HG03280 (cell line): Measurements from ENCODE around the gene TMC2.
"Not testable (repeated sequence)": the region's sequence is repeated elsewhere in the genome, so short reads cannot be mapped to it uniquely, and the experiment has no call there.

Source experiments
- ATAC-seq: cut with Tn5 transposase; IDR thresholded peaks from one replicate; pipeline ENCODE4 v1.9.1; 2021; ENCODE audit warnings: mild to moderate bottlenecking, moderate library complexity; ENCODE audit not compliant: unreplicated experiment

The TMC2 gene, protein sequence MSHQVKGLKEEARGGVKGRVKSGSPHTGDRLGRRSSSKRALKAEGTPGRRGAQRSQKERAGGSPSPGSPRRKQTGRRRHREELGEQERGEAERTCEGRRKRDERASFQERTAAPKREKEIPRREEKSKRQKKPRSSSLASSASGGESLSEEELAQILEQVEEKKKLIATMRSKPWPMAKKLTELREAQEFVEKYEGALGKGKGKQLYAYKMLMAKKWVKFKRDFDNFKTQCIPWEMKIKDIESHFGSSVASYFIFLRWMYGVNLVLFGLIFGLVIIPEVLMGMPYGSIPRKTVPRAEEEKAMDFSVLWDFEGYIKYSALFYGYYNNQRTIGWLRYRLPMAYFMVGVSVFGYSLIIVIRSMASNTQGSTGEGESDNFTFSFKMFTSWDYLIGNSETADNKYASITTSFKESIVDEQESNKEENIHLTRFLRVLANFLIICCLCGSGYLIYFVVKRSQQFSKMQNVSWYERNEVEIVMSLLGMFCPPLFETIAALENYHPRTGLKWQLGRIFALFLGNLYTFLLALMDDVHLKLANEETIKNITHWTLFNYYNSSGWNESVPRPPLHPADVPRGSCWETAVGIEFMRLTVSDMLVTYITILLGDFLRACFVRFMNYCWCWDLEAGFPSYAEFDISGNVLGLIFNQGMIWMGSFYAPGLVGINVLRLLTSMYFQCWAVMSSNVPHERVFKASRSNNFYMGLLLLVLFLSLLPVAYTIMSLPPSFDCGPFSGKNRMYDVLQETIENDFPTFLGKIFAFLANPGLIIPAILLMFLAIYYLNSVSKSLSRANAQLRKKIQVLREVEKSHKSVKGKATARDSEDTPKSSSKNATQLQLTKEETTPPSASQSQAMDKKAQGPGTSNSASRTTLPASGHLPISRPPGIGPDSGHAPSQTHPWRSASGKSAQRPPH

DNA sequence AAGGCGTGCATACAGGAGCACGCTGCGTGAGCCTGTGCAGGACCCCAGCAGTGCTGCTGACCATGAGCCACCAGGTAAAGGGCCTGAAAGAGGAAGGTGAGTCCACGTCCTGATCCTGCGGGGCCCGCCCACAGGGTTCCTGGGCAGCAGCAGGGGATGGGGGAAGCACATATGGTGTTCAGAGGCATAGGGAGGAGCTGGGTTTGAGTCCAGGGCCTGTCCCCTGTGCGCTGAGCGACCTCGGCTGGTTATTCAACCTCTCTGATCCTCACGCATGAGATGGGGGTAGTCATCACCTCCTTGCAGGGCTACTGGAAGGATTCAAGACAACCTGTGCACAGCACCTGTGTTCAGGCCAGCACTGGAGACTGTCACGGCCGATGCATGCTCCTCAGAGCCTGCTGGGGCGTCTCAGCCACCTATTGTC lies at the start of gene TMC2:
TMC2 (plus strand) TSS at position 14 of the 427 bp plus-strand sequence; CDS start at position 63, 49 bp downstream.
- ATAC-seq, result no peak

DNA sequence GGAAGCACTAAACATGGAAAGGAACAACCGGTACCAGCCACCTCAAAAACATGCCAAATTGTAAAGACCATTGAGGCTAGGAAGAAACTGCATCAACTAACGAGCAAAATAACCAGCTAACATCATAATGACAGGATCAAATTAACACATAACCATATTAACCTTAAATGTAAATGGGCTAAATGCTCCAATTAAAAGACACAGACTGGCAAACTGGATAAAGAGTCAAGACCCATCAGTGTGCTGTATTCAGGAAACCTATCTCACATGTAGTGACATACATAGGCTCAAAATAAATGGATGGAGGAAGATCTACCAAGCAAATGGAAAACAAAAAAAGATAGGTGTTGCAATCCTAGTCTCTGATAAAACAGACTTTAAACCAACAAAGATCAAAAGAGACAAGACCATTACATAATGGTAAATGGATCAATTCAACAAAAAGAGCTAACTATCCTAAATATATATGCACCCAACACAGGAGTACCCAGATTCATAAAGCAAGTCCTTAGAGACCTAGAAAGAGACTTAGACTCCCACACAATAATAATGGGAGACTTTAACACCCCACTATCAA lies 33.5 kb upstream of the TMC2 start:
- ATAC-seq, result not testable (repeated sequence)

DNA sequence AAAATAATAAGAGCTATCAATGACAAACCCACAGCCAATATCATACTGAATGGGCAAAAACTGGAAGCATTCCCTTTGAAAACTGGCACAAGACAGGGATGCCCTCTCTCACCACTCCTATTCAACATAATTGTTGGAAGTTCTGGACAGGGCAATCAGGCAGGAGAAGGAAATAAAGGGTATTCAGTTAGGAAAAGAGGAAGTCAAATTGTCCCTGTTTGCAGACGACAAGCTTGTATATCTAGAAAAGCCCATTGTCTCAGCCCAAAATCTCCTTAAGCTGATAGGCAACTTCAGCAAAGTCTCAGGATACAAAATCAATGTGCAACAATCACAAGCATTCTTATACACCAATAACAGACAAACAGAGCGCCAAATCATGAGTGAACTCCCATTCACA lies 31.6 kb upstream of the TMC2 start:
- ATAC-seq, result not testable (repeated sequence)

DNA sequence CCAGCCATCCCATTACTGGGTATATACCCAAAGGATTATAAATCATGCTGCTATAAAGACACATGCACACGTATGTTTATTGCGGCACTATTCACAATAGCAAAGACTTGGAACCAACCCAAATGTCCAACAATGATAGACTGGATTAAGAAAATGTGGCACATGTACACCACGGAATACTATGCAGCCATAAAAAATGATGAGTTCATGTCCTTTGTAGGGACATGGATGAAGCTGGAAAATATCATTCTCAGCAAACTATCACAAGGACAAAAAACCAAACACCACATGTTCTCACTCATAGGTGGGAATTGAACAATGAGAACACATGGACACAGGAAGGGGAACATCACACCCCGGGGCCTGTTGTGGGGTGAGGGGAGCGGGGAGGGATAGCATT lies 29.9 kb upstream of the TMC2 start:
- not testable (repeated sequence) for ATAC-seq

DNA sequence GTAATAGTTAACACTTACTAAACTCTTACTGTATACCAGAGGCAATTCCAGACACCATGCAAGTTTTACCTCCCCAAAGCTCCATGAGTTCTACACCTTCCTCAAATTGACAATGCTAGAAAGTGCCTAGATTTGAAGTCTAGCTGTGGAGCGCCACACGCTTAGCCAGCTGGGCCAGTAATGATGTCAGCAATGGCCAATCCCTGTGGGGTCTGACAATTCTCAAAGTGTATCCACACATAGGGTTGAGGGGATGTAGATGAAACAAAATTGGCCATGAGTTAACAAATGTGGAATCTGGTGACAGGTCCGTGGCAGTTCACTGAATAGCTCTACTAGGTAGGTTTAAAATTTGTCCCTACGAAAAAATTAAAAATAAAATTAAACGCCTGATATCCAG lies 28.9 kb upstream of the TMC2 start:
- no peak for ATAC-seq

DNA sequence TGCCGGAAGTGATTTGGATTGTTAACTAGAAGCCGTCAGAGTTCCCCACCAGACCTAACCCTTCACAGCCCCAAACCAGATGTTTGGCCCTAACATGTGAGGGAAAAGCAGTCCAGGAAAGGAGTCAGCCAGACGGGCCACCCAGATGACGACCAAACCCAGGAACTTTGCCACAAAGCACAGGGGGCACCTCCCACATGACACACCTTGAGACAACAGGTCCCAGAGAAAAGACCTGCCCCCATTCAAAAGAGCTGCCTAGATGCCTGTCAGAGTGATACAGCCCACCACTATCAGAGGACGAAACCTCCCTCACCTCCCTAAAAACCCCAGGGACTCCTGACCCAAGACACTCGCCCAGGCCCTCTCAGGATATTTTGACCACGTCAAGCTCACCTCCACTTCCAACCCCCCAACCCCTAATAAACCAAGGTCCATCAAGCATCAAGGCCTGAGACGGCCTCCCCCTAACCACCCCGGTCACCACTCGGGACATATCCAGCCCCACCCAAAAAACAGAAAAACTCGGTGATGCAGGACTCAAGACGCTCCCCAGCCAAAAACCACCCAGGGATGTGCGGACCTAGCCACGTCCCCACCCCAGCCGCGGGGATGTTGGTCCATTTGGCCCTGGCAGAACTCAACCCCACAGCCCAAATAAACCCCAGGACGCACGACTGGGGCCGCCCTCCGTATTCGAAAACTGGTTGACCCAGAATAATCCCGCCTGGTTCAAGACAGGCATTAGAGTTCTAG lies 28.3 kb upstream of the TMC2 start:
- ATAC-seq, result no peak

DNA sequence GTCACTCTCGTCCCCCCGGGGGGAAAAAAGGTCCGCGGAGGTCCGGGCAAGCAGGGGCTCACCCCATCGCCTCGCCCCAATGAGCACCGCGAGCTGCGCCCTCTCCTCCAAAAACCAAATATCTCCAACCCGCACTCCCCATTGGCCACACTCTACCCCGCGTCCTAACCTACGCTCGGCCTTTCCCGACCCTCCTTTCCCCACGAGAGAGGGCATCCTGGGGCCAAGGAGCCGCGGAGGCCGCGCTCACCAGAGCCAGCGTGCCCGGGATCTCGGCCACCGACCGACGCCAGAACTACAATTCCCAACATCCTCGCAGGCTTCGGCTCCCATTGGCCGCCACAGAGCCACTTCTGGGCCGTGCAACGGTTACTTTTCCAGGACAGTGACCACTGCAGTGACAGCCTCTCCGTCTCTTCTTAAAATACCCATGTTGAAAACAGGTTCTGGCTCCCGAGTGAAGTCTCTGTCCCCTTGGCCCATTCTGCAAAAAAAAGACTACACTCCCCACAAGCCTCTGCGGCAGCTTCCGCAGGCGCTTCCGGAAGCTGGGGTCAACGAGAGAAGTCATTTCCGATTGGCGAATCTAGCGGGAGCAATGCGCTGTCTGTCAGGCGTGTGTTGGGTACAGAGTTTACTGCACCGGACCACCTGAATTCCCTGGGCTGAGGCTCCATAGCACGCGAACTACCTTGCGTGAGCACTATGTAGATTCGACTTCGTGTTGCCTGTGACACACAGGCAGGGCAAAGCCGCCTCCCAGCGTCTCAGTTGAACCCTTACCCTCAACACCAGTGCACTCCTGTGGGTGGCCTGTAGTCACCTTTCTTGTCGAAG lies 27.5 kb upstream of the TMC2 start, which contains the start of gene ZNF343:
ZNF343 (minus strand) TSS at position 285 of the 837 bp plus-strand sequence. CDS start 15,020 bp downstream, outside the sequence.
- ATAC-seq, result peak; percentile 95

DNA sequence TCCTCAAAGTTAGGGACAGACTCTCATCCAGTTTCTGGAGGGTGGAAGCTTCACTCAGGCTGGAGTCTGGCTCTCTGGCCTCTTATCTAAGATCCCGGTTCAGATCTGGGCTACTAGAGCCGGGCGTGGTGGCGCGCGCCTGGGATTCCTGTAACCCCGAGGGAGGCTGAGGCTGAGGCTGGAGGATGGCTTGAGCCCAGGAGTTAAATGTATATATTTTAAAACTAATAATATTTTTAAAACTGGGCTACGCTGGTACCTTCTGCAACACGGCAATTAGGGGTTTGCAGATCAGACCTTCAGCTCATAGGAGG lies 26.9 kb upstream of the TMC2 start:
- no peak for ATAC-seq

DNA sequence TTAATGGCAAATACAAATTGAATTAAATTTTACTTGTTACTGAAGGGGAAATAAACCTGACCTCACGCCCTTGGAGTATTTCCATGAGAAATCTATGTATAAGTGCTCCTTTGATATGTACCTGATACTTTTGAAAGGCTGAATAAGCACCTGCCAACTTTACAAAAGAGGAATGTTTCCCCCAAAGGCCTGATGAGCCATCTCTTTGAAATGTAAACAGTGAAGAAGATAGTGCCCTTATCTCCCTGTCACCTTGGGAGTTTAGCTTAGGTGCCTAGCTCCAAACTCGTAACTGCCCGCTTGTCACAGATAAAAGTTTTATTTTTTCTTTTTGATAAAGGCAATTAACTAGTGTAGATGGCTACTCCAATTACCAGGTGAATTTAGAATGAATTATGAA lies 26.6 kb upstream of the TMC2 start:
- no peak for ATAC-seq

DNA sequence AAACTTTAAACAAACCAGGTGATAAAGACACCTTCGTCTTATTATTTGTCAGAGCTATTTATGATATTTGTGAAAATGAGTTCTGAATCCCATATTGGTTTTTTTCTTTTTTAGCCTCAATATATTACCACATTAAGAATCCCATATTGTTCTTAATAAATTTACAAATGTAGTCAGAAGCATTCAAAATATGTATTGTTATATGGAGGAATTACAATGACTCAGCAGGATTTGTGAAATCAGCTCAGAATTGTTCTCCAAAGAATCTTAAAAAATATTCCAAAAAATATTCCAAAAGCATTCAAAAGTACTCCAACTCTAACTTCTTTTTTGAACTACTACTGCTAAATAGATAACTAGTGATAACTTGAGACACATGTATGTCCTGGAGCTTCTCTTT lies 21.2 kb upstream of the TMC2 start:
- ATAC-seq, result no peak

DNA sequence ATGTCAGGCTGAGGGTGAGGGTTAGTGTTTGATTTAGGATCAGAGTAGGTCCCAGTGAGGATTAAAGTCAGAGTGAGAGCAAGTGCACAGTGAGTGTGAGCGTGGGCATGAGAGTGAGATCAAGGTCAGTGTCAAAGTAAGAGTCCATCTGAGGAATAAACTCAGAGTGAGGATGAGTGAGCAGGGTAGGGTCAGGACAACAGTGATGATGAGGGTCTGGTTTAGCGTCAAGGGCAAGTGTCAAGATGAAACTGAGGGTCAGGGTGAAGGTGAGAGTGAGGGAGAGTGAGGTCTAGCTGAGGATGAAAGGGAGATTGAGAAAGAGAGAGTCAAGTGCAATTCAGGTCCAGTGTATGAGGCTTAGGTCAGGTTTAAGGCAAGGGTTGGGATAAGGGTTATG lies 20.0 kb upstream of the TMC2 start:
- no peak for ATAC-seq

DNA sequence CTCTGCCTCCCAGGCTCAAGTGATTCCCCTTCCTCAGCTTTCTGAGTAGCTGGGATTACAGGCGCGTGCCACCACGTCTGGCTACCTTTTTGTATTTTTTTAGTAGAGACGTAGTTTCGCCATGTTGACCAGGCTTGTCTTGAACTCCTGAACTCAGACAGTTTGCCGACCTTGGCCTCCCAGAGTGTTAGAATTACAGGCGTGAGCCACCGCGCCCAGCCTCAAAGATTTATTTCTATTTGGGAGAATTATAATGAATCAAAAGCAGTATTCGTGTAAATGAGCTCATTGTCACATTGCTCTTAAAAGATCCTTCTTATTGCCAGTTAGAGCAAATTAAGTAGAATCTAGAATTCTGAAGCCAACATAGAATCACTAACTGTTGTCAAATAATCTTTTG lies 18.3 kb upstream of the TMC2 start:
- ATAC-seq, result no peak

DNA sequence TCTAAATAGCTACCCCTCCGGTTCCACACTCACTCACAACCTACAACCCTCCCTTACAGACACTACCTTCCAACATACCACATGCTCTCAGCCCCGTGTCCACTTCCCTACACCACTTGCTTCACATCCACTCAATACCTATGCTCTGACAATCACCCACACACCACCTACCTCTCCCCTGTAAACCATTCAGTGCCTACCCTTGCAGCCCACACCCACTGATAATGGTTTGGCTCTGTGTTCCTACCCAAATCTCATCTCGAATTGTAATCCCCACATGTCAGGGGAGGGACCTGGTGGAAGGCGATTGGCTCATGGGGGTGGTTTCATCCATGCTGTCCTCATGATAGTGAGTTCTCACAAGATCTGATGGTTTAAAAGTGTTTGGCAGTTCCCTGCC lies 17.8 kb upstream of the TMC2 start:
- no peak for ATAC-seq

DNA sequence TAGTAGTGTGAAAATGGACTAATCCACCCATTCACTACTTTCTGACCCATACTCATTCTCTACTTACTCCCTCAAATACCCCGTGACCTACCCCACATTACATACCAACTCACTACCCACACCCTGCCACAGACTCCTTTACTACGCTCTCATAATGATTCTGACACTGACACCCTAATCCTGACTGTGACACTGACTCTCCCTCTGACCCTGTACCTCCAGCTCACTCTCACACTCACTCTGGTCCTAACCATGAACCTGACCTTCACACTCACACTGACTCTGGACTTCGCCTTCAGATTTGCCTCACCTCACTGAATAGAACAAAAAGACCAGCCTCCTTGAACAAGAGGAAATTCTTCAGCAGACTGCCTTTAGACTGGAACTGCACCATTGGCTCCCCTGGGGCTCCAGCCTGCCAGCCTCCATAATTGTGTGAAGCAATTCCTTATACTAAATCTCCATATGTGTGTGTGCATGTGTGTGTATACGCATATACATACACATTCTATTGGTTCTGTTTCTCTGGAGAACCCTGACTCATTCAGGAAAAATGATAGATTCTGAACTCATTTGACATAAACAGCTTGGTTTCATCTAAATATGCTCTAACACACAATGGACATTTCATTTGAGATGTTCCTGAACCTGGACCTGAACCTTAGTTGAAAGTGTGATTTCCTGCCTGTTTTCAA lies 17.1 kb upstream of the TMC2 start:
- ATAC-seq, result no peak

DNA sequence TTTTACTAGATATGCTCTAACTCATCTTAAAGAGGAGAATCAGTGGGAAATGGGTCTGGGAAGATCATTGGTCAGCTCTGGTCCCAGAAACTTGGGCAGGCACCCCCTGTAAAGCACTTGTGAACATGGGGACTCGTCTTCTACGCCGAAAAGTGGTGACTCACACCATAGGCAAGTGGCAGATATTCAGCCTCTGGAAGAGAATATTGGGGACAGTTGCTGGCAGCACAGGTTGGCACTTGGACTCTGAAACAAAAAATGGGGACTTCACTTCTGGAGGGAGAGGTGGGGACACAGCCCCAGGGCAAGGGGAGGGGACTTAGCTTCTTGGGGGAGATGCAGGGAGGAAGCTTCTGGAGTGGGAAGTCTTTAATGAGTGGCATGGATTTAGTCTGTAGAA lies 15.8 kb upstream of the TMC2 start:
- no peak for ATAC-seq

DNA sequence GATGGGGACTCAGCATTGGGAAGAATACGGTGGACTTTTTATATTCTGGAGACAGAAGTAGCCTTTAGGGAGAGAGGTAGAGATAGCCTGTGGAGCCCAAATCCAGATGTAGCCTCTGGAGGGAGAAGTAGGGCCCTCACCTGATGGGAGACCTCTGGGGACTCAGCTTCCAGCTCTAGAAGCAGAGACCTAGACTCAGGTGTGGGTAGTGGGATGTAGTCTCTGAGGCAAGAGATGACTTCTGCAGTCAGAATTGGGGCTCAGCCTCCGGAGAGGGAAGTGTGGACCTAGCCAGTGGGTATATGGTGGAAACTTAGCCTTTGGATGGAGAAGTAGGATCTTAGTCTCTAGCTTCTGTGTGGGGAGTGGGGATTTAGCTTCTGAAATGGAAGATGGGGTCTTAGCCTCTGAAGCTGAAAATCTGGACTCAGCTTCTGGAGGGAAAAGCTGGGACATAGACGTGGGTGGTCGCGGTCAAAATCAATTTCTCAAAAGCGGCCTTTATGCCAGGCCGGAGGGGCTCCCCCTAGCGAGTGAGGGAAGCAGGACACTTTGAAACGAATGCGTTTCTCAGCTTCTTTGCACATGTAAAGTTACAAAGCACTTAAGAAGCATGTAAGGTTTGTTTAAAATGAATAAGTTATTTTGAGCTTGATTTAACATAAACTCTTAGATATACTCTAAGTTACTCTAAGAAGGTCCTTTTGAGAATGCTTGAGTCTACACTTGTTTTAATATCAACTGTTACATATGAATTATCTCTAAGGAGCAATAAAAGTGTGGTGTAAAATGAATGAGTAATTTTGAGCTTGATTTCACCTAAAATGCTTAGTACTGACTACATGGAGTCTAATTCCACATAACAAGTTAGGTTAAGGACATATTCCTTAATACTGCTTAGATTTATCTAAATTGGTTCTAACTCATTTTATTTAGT lies 14.7 kb upstream of the TMC2 start:
- no peak for ATAC-seq

DNA sequence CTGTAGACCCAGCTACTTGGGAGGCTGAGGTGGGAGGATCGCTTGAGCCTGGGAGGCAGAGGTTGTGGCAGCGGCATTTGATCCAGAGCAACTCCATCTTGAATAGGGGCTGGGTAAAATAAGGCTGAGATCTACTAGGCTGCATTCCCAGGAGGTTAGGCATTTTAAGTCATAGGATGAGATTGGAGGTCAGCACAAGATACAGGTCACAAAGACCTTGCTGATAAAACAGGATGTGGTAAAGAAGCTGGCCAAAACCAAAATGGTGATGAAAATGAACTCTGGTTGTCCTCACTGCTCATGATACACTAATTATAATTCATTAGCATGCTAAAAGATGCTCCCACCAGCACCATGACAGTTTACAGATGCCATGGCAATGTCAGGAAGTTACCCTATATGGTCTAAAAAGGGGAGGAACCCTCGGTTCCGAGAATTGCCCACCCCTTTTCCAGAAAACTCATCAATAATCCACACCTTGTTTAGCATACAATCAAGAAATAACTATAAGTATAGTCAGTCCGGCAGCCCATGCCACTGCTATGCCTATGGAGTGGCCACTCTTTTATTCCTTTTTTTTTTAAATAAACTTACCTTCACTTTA lies 13.4 kb upstream of the TMC2 start:
- ATAC-seq, result not testable (repeated sequence)
